GM12873 (cell line): ENCODE data around the gene MDH2.

Experiments
- CTCF ChIP-seq: IDR thresholded peaks from 2 replicates; pipeline ENCODE4 v1.5.1; 2012; ENCODE audit warnings: low read depth, mild to moderate bottlenecking, moderate library complexity, low read length, control low read depth; ENCODE audit not compliant: insufficient read depth; ENCODE audit errors: missing control alignments

MDH2 gene

GRCh38 chr7:76062254-76062653 lies 14.3 kb downstream of the MDH2 start:
- TF ChIP-seq CTCF: no peak

DNA sequence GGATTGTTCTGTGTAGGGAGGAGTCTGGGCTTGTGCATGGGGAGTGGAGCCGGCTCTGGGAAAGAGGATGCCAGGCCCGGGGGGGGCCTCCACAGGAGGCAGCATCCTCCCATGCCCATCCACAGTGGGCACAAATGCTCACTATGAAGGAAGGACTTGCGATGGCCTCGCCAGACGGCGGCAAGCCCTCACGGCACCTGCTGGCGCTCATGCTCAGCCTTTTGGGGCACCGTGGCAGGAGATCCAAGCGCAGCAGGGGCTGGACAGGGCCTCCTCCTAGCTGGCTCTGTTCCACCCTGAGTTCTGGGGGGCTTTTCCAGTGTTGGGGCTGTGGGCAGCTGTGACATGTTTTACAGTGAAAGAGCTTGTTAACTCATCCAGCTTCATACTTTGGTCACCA lies 15.2 kb downstream of the MDH2 start:
- no peak for TF ChIP-seq CTCF

DNA sequence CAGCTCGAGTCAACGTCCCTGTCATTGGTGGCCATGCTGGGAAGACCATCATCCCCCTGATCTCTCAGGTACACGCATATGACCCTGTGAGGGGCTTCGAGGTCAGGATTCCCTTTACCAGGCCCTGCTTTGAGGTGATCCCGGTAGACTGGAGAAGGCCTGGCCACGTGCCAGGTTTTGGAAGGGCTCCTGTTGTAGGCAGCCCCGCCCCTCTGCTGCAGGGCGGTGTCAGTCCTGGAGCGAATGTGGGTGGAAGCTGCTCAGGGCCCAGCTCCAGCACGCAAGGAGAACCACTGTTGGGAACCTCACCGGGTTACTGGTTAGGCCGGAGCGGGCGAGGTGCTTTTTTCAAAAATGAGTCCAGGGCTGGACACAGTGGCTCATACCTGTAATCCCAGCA lies 15.6 kb downstream of the MDH2 start:
- TF ChIP-seq CTCF: no peak

DNA sequence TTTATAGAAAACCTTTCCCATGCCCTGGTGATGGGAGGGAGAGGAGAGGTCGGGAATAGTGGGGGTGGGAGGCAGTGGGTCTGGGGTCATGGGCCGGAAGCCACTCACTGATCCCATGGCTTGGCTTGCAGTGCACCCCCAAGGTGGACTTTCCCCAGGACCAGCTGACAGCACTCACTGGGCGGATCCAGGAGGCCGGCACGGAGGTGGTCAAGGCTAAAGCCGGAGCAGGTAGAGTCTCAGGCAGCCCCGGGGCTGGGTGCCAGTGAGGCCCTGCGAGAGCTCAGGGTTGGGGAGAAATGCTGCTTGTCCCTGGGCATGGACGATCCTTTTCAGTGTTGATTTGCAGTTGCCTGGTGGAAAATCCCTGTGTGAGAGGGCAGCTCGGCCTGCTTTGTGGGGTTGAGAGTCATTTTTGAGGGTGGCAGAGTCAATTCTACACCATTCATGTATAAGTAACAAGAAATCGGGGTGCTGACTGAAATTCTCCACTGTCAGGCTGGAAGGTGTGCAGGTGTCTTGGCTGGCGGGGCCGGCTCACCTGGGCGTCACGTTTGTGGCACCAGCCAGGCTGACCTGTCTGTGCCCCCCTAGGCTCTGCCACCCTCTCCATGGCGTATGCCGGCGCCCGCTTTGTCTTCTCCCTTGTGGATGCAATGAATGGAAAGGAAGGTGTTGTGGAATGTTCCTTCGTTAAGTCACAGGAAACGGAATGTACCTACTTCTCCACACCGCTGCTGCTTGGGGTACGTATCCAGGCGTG lies 16.5 kb downstream of the MDH2 start:
- TF ChIP-seq CTCF: no peak

DNA sequence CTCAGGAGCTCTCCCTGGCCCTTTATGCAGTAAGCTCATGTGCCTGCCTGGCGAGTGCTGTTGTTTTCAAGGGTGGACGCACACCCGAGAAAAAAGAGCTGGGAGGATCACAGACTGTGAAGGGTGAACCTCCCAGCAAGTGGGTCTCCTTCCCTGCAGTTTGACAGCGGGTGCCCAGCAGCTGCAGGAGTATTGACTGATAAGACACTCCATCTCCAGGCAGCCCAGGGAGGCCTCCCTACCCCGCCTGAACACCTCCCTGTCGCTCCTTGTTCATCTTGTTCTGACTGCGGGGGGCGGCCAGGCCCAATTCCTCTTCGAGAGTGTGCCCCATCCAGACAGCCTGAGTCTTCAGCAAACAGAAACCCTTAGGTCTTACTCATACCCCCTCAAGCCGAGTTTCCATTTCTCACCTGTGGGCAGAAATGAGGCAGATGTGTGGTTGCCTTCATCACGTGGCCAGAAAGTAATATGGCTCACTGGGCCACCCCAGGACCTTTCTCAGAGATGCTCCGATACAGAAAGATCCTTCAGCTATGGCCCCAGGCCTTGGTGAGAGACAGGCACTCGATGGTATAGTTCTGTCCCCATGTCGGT lies 17.2 kb downstream of the MDH2 start:
- TF ChIP-seq CTCF: no peak

GRCh38 chr7:76066716-76067503 lies 19.0 kb downstream of the MDH2 start:
- TF ChIP-seq CTCF: no peak

DNA sequence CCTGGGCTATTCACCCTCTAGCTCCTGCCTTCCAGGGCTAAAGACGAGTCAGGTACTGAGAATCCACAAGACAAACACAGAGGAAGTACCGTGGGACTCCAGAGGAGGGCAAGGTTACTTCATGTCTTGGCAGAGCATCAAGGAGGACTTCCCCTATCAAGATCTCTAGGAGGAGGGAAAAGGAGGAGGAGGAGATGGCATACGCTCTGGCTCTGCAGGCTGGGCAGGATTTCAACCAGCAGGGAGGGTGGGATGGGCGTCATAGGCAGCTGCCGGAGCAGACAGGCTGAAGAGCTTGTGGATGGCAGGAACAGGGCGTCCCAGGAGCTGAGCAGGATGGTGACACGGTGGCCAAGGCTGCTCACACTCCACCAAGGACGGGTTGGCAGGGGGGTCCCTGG lies 21.3 kb downstream of the MDH2 start:
- TF ChIP-seq CTCF: no peak
